ENCODE data around the gene ENTREP3.
"Not testable (repeated sequence)": the region's sequence is repeated elsewhere in the genome, so short reads cannot be mapped to it uniquely, and the experiment has no call there.

ENTREP3 gene

DNA sequence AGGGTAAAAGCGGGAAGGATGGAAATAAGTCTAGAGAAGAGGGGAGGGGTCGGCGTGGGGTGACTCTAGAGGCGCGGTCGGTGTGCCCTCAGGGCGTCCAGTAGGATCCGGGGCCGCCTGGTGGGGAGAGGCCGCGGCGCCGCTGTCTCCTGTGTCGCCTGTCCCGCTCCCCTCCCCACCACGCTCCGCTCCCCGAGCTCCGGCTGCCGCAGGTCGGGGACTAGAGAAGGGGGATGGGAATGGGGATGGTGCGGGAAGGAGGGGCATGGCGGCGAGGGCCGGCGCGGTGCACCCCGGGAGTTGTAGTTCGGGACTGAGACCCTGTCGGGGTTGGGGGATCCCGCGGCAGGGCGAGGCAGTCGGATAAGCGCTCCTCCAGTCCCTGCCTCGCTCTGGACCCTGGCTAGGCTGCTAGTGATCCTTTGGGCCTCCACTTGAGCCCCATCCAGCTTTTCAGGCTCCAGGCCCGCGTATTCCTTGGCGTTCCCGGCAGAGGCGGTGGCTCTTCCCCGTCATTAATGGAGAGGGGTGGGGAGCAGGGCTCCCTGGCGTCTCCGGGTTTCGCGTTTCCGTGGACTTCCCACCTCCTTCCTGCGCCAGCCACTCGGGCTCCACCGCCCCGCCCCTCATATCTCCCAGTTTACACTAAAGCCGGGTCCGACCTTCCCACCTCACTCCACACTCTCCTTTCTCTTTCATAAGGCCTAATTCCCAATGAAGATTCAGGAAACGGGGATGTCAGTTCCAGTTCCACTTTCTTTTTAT is at the start of gene ENTREP3:
ENTREP3 (minus strand) TSS at position 241 of the 765 bp plus-strand sequence. CDS start 606 bp downstream, outside the sequence.
- DNase-seq = peak; percentile 76

GRCh38 chr1:155304558-155305063 is 49.3 kb upstream of the ENTREP3 start:
- no peak for DNase-seq

DNA sequence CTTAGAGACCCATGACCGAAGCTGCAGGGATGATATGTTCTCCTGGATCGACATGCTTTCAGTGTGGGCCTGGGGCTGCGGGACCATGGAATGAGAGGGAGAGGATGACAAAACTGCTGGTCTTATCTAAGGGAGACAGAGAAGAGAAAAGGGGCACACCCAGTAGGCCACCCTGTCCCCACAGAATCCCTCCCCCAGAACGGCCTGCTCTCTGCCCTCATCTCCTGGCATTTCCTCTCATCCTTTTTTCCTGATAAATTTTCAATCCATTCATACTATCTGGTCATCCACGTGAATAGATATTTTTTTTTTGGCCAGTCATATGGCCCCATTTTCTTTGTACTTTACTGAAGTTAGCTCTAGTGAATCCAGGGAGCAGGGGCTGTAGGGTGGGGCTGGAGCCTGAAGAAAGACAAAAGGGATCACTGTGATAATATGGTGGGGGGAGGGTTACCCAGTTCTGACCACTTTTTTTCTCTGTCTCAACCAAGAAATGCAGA is 46.1 kb upstream of the ENTREP3 start, which contains the start of gene PKLR:
PKLR (minus strand) TSS at position 97 of the 500 bp plus-strand sequence; CDS start at position 54, 43 bp downstream.
- no peak for DNase-seq

- no peak for DNase-seq
Measured at GRCh38 chr1:155300553-155301329, 45.5 kb upstream of the ENTREP3 start.

- DNase-seq = no peak
Measured at GRCh38 chr1:155300024-155300423, 44.7 kb upstream of the ENTREP3 start.

- no peak for DNase-seq
Measured at GRCh38 chr1:155297384-155297783, 42.1 kb upstream of the ENTREP3 start.

GRCh38 chr1:155296661-155297060 is 41.4 kb upstream of the ENTREP3 start:
- no peak for DNase-seq

DNA sequence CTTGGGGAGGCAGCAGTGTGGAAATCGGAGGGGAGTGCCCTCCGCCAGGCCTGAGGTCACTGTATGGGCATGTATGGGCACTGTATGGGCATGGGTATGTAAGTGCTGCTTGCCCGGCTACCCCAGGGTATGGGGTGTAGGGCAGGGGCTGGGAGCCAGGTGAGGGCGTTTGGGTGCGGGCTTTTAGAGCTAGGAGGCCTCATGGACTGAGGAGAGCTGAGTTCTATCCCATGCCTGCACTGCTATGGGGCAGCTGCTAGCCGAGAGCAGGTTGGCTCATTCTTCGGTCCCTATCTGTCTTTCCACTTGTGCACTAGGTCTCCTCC is 40.6 kb upstream of the ENTREP3 start:
- DNase-seq = no peak

GRCh38 chr1:155295183-155295941 is 40.1 kb upstream of the ENTREP3 start:
- no peak for DNase-seq

GRCh38 chr1:155294520-155295182 is 39.4 kb upstream of the ENTREP3 start:
- no peak for DNase-seq

- DNase-seq = no peak
Measured at GRCh38 chr1:155293086-155293749, 37.9 kb upstream of the ENTREP3 start.

GRCh38 chr1:155291006-155291405 is 35.7 kb upstream of the ENTREP3 start:
- DNase-seq = not testable (repeated sequence)

DNA sequence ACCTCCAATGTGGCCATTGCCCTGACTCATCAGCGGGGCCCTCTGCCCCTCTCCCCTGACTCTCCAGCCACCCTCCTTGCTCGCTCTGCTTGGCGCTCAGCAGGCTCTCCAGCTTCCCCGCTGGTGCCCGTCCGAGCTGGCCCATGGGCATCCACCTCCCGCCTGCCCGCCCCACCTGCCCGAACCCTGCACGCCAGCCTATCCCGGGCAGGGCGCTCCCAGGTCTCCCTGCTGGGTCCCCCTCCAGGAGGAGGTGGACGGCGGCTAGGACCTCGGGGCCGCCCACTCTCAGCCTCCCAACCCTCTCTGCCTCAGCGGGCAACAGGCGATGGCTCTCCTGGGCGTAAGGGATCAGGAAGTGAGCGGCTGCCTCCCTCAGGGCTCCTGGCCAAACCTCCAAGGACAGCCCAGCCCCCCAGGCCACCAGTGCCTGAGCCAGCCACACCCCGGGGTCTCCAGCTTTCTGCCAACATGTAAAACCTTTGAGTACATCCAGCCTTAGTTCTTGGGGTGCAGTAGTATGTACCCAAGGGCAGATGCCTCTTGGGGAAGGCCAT is 32.8 kb upstream of the ENTREP3 start:
- DNase-seq = no peak

DNA sequence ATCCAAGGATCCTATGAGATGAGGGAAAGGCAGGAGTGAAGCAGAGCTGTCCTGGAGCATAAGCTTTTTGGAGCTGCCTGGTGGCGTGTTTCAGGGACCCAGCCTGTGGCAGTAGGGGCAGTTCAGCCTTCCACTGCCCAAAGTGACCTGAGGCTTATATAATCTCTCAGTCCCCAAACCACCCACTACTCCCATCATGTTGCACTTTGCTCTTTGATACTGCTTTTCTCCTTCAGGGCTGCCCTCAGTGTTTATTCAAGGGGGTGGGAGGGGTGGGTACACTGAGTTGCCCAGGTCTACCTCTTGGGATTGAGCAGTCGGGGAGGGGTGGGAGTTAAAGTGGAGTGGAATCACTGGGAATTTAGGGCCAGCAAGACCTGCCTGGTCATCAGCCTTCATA is 31.3 kb upstream of the ENTREP3 start:
- no peak for DNase-seq

- DNase-seq = no peak
Measured at GRCh38 chr1:155285631-155286044, 30.4 kb upstream of the ENTREP3 start.

- DNase-seq = no peak
Measured at GRCh38 chr1:155285063-155285462, 29.8 kb upstream of the ENTREP3 start.

DNA sequence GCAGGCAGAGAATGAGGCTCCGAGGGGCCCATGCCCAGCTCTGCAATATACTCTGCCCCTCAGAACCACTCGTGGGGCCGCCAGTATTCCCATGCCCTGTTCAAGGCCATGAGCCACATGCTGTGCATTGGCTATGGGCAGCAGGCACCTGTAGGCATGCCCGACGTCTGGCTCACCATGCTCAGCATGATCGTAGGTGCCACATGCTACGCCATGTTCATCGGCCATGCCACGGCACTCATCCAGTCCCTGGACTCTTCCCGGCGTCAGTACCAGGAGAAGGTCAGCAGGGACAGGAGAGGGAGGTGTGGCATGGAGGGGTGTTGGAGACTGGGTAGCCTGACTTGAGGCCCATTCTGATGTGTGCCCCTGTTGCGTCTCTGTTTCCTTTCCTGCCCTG is 29.2 kb upstream of the ENTREP3 start:
- no peak for DNase-seq

DNA sequence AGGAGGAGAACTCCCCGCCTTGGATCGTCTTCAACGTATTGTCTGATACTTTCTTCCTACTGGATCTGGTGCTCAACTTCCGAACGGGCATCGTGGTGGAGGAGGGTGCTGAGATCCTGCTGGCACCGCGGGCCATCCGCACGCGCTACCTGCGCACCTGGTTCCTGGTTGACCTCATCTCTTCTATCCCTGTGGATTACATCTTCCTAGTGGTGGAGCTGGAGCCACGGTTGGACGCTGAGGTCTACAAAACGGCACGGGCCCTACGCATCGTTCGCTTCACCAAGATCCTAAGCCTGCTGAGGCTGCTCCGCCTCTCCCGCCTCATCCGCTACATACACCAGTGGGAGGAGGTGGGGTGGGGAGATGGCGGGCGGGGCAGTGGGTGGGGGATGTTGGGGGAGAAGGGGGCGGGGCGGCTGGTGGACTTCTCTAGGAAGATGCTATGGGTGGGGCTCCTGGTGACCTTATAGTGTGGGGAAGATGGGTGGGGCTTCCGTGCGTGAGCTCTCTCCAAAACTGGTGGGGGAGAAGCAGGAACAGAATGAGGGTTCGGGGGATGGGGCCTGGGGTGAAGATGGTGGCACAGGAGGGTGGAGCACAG is 27.3 kb upstream of the ENTREP3 start:
- DNase-seq = no peak

DNA sequence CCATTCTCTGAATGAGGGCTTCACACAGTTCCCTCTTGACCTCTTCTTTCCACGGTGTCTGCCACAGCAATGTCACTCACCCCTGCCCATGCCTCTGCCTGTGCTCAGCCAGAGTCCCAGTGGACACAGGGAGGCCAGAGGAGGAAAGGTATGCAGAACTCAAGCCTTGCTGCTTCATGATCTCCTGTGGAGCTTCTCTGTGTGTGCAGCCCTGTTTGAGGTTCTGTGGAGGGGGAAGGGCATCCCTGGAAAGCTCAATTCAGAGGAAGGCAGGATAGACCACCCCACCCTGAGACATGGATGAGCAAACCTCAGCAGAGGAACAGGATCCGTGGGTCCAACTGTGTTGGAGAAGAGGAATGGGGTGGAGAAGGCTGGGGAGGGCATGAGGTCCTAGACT is 24.0 kb upstream of the ENTREP3 start:
- no peak for DNase-seq

- no peak for DNase-seq
Measured at GRCh38 chr1:155278689-155279160, 23.4 kb upstream of the ENTREP3 start.

Measured in activated T-cell treated with anti-CD3 and anti-CD28 coated beads, Interleukin-2, amount 50 U/mL, for 1 hour (primary cell).